GM21825 (cell line): ENCODE results near the gene SFR1.
A peak's percentile ranks its signal among the peaks of the same experiment; 100 is the strongest.

Experiments
- ATAC-seq: cut with Tn5 transposase; IDR thresholded peaks from one replicate; pipeline ENCODE4 v1.9.1; 2021; ENCODE audit warnings: mild to moderate bottlenecking, moderate library complexity; ENCODE audit not compliant: unreplicated experiment

The SFR1 gene

DNA sequence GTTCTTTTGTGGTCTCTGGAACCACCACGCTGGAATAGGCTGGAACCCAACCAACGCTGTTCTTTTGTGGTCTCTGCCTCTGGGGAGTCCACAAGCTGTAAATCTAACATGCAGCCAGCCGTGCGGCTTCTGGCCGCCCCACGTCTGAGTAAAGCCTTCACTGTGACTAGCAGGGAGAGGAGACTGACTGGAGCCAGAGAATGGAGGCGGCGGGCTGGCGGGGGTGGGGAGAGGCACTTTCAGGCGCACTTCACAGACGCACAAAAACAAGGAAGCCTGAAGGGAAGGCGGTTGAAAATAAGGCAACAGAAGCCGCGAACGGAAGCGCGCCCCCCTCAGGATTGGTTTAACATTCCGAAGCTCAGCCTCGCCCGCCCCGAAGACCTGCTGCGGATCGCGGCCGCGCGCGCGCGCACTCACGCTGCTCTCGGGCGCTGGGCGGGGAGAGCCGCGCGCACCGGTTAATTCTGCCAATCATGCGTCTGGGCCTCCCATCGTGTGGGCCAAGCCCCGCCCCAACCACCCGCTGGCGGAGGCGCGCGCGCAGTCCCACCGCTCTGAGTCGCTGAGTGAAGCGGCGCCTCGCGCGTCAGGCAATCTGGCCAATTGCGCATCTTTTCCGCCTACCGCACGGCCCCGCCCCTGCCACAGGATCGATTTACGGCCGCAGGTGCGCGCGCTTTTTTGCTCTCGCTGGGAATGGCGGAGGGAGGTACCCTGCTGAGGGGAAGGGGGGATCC is at the start of gene SFR1:
SFR1 (plus strand) TSS at position 687 of the 740 bp plus-strand sequence; CDS start at position 700, 13 bp downstream.
- peak; percentile 92 for ATAC-seq

DNA sequence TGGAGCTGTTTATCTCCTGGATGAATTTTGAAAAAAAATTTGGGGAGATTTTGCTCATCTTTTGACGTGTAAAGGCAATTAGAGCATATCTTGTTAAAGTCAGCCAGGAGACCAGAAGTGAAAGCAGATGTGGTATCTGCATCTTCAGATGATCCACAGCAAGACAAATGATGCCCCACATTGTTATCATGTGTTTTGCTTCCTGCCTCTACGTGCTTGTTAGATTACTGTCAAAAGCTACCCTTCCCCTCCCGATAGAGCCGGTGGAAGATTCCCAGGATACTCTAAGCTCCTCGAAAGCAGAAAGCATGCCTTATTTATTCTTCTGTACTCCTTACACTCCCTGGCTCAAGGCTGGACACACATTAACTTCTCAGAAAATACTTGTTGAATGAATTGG is 49.2 kb upstream of the SFR1 start:
- ATAC-seq, result no peak

DNA sequence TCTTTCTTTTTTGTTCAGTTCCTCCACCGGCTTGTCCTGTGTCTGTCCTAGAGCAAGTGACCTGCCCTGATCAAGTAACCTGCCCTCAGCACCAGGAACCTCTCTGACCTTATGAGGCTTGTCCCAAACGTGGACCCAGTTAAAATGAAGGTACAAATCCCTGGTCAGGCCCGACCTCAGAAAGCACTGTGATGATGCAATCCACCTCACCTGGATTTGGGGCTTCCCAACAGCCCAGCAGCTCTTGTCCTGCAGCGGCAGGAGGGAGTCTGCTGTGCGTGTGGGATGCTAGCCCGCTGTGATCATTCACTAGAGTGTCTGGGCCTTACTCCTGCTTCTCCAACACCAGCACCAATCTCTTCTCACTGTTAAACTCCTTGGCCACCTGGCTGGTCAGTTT is 47.5 kb upstream of the SFR1 start:
- ATAC-seq, result no peak

DNA sequence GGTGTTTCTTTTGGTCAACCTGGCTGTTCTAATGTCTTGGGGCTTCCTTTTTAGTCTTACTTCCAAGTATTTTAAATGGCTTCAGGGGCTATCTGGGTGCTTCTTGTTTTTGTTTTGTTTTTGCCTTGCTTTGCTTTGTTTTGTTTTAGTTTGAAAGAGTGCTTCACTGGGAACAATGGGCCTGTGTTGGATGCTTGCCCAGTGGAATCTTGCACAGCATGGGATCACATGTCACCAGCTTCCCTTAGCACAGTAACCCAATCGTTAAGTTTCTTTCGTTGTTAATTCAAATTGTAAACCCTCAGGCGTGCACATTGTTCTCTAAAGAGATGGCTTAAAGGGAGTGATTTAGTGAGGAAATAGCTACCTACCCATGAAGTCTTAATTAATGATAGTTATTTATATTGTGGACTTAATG is 45.2 kb upstream of the SFR1 start:
- ATAC-seq, result no peak

DNA sequence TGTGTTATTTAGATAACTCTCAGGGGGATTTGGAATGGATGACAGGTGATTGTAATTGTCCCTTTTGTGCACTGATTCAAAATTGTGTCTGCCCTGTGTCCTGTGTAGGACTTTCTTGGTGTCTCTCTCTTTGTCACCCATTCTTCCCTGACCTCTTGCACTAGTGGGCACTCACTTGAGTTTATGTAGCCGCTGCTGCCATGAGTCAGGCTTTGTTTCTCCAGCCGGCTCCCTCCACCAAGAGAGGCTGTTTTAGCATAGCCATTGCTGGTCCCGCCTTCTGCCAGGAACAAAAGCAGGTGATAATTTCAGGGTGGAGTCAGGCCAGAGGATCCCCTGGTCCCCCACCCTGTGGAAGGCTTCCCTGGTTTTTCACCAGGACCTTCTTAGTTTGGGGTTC is 44.7 kb upstream of the SFR1 start:
- no peak for ATAC-seq

GRCh38 chr10:104077663-104078151 is 44.3 kb upstream of the SFR1 start:
- ATAC-seq, result no peak

DNA sequence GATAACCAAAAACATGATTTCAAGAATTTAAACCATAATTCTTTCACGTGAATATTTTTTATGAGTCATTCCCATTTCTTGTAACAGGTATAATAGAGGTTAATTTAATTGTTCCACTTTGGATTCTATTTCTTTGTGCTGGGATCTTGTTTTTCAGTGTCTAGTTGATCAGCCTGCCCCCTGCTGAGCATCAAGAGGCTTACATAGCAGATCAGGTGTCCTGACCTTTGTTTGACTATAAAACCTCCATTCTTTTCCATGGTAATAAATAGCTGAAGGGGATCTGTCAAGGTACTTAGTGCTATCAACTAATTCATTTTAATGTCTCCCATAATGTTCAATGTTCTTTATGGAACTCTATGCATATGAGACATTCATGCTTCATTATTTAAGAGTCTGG is 41.2 kb upstream of the SFR1 start:
- no peak for ATAC-seq

DNA sequence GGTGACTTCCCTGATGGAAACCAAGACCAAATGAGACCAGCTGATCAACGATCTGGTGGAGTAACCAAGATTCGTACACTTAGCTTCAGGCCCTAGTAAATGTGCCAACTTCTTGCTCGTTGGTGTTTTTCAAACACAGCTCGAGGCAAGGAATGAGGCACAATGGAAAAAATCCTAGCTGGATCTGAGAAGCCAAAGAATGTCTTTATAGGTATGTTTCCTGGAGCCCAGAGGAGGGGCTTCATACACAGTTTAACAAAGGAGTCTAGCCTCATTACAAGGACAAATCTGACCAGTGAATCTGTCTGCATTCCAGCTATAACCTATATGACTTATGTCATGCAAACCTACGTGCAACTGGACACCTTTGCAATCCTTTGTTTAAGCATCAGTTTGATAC is 40.0 kb upstream of the SFR1 start:
- no peak for ATAC-seq

GRCh38 chr10:104084482-104085142 is 37.4 kb upstream of the SFR1 start:
- ATAC-seq, result no peak

DNA sequence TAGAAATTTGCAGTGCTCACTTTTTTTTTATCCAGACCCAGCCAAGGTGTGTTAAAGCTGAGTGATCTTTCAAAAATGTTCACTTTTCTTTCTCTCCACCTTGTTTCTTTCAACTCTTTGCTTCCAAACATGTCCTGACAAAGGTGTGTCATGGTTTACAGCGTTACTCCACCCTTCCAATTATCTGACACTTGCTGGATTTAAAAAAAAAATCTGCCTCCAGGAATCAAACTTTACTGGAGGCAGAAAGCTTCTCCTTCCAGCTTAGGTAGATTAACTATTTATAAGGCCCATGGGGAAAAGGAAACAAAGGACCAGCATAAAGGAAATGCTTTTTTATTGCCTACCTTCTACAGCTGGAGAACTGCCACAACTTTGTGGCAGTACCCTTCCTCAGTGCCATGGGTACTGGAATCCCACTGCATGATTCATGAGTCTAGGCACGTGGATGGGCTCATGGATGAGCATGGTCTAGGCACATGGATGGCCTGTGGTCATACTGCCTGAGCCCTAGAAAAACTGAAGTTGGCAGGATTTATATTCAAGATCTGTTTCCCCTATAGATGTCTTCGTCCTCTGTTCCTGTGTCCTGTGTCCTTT is 36.1 kb upstream of the SFR1 start, which contains the start of gene COL17A1:
COL17A1 (minus strand) TSS at position 80 of the 600 bp plus-strand sequence. CDS start 5,207 bp downstream, outside the sequence.
- no peak for ATAC-seq

GRCh38 chr10:104088239-104088638 is 33.7 kb upstream of the SFR1 start:
- ATAC-seq, result no peak

GRCh38 chr10:104089621-104090020 is 32.4 kb upstream of the SFR1 start:
- no peak for ATAC-seq

- ATAC-seq, result no peak
Measured at GRCh38 chr10:104090611-104091010, 31.4 kb upstream of the SFR1 start.

- ATAC-seq, result no peak
Measured at GRCh38 chr10:104092749-104093148, 29.2 kb upstream of the SFR1 start.

DNA sequence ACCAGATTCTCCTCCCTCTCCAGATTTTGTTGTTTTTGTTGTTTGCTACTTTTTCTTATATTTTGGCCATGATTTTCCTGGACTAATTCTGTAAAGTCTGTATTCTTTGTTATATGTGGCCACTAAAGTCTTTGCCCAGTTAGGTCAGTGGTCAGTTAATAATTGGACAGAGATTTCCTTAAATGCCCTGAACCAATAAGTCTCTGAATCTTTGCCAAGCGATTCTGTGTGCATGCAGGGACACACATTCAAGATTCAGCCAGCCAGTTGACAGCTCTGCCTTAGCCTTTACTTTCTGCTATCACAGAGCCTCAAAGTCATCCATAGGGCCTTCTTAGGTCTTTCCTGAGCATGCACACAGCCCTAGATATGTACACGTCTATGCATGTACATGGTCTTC is 25.3 kb upstream of the SFR1 start:
- ATAC-seq, result no peak

DNA sequence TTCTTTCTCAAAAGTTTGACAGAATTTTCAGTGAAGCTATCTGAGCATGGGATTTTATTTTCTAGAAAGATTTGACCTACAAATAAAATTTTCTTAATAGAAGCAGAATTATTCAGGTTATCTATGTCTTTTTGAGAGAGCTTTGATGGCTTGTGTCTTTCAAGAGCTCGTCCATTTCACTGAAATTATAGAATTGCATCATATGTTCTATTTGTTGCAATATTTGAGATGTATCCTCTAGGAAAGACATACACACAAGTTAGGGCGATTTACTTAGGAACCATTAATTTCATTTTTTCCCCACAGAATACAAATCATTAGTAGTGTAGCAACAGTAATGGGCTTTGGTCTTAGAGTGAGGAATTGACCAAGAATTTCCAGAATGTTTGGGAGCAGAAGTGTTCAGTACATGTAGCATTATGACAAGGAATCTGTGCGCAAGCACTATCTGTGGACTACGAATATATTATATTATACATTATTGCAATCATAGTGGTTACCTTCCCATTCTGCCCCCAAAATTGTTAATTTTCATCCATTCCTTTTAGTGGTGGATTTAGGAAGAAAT is 23.5 kb upstream of the SFR1 start:
- no peak for ATAC-seq

- ATAC-seq, result no peak
Measured at GRCh38 chr10:104099269-104099668, 22.7 kb upstream of the SFR1 start.

- ATAC-seq, result no peak
Measured at GRCh38 chr10:104099941-104100340, 22.0 kb upstream of the SFR1 start.

- ATAC-seq, result no peak
Measured at GRCh38 chr10:104100795-104101194, 21.2 kb upstream of the SFR1 start.

DNA sequence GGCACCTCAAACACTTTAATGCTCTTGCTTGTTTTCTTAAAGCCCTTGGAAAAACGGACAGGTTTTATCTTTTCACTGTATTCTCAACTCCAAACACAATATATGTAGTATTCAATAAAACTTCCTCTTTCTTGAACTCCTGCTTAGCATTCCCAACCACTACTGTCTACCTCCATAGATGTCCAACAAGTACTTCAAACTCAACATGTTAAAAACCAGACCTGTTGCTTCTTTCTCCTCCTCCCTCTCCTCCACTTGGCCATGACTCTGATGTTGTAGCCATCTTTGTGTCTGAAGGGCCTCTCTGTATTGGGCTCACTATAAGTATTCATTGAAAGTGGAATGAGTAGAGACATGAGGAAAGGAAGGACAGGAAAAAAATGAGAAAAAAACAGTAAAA is 20.1 kb upstream of the SFR1 start:
- ATAC-seq, result no peak

DNA sequence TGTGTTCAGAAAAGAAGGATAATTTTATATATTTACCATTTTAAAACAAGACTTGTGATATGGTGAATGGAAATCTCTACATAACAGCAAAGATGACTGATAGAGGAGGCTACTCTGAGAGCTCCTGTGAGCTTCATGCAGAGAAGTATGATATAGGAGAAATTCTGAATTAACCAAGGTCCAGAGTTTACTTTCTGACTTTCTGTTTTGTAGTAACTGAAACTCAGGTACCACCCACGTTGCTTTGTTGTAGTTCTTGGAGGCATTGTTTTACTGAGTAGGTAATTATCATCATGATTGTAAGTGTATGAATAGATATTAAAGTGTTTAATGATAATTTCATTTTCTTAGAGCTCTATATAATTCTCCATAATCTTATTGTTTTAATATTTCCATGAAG is 18.0 kb upstream of the SFR1 start:
- ATAC-seq, result no peak

DNA sequence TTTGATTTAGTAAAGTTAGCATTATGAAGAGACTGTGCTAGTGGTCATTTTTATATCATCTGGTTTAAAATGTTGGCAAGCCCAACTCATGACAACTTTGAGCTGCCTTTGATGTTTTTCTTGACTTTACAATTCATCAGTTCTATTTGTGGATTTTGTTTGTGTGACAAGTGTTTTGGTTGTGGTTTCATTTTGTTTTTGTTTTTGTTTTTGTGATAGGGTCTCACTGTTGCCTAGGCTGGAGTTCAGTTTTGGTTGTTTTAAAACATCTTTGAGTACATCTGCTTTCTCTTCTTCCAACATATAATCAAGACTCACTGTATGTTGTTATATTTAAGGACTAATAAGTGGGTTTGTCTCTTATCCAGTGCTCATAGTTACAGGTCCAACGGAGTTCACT is 17.6 kb upstream of the SFR1 start:
- ATAC-seq, result no peak
